Cardiac fibroblast (primary cell): Measurements from ENCODE around the gene NEB.

Experiments used
- DNase-seq, 2 donors: peaks; one replicate each; pipeline versions ENCODE4 v3.0.0 to v3.0.0-alpha.2; 2010; ENCODE audit warnings: low read depth in 2 of 2
- H3K4me3 ChIP-seq, 2 donors: replicated peaks in 1 of 2; 1 replicate in 1 of 2; 2 replicates in 1 of 2; pipeline ENCODE4 v1.5.1; 2011; ENCODE audit warnings: low read depth in 2 of 2, low read length in 2 of 2, mild to moderate bottlenecking in 2 of 2, moderate library complexity in 1 of 2
- CTCF ChIP-seq: IDR thresholded peaks from one replicate; pipeline ENCODE4 v1.5.1; 2011; ENCODE audit warnings: low read depth, mild to moderate bottlenecking, low read length, inconsistent platforms

The NEB gene

GRCh38 chr2:151486053-151486452 lies 248.2 kb downstream of the NEB start:
- no peak for TF ChIP-seq CTCF
- no peak overlapping the region for H3K4me3 ChIP-seq
- no peak for DNase-seq

GRCh38 chr2:151484100-151484499 lies 250.2 kb downstream of the NEB start:
- no peak for TF ChIP-seq CTCF
- DNase-seq, result no peak
- no peak overlapping the region for H3K4me3 ChIP-seq

GRCh38 chr2:151483546-151483945 lies 250.7 kb downstream of the NEB start:
- no peak for TF ChIP-seq CTCF
- H3K4me3 ChIP-seq, result no peak overlapping the region
- DNase-seq, result no peak

GRCh38 chr2:151482171-151482725 lies 252.0 kb downstream of the NEB start:
- no peak for TF ChIP-seq CTCF
- H3K4me3 ChIP-seq, result no peak overlapping the region
- no peak for DNase-seq

- TF ChIP-seq CTCF, result no peak
- H3K4me3 ChIP-seq, result no peak overlapping the region
- DNase-seq, result no peak
Observed at GRCh38 chr2:151481744-151482143, 252.5 kb downstream of the NEB start.

- H3K4me3 ChIP-seq, result no peak overlapping the region
Observed at GRCh38 chr2:151478011-151478410, 256.3 kb downstream of the NEB start.

More at GRCh38 chr2:151478011-151478410, 256.3 kb downstream of the NEB start:
- TF ChIP-seq CTCF, result no peak
- DNase-seq, result peak in 1 of 2 donors; percentile 48
